GM08714 (cell line): ENCODE measurements around the gene SLC22A23.

Source experiments
- H3K4me3 ChIP-seq: fragments of 200-500 bp; sonication (Bioruptor generic); 2 replicates; pipeline ENCODE4 v1.5.1; 2014; ENCODE audit warnings: mild to moderate bottlenecking, low read length, inconsistent platforms
- ZNF274 ChIP-seq: IDR thresholded peaks from 2 replicates; pipeline ENCODE4 v1.6.1; 2012; ENCODE audit warnings: mild to moderate bottlenecking, low read depth, low read length

The SLC22A23 gene

GRCh38 chr6:3425574-3425973 lies 31.3 kb downstream of the SLC22A23 start:
- no peak overlapping the region for H3K4me3 ChIP-seq
- no peak for TF ChIP-seq ZNF274

- no peak overlapping the region for H3K4me3 ChIP-seq
- no peak for TF ChIP-seq ZNF274
Measured at GRCh38 chr6:3424185-3424927, 32.5 kb downstream of the SLC22A23 start.

- H3K4me3 ChIP-seq, result no peak overlapping the region
- no peak for TF ChIP-seq ZNF274
Measured at GRCh38 chr6:3423439-3424184, 33.2 kb downstream of the SLC22A23 start.

- no peak overlapping the region for H3K4me3 ChIP-seq
- TF ChIP-seq ZNF274, result no peak
Measured at GRCh38 chr6:3422435-3423070, 34.3 kb downstream of the SLC22A23 start.

- H3K4me3 ChIP-seq, result no peak overlapping the region
- no peak for TF ChIP-seq ZNF274
Measured at GRCh38 chr6:3421791-3422434, 34.9 kb downstream of the SLC22A23 start.

DNA sequence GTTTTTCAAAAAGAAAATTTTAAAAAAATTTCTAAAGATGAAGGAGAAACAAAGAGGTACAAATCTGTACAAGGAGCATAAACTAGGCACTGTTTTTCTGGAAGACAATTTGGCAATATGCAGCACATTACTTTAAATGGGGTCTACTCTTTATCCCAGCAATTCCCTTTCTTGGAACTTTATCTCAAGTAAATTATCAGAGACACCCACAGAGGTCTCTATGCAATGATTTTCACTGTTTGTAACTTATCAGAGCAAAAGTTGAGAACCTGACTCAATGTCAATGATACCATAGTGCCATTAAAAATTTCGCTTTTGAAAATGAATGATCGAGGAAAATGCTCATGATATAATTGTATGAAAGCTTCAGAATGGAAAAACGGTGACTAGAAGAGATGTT lies 35.7 kb downstream of the SLC22A23 start:
- no peak overlapping the region for H3K4me3 ChIP-seq
- TF ChIP-seq ZNF274, result no peak

DNA sequence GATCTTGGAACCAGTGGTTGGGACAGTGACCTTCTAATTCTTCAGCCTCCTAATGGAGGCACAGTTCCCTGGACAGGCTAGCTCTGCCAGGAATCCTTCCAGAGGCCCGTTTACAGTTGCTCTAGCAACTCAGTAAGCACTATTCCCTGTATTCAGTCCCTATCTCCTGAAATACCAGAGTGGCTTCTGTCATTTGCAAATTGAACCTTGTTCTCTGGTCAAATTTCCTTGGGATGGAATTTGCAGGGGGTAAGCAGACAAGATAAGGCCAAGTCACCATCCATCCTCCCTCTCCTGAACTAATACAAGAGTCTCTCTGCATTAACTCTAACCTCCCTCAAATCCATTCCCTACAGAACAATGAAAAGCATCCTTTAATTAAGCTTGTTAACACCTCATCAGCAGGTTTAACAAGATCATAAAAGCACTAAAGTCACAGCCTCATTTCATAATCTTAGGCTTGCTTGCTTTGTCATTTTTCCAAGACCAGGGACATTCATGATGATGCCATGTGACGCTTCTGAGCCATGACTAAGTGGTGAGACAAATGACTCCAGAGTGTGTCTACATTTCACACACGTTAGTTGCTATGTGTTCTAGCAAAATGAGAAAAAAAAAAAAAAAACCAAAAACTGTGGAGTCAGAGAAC lies 37.1 kb downstream of the SLC22A23 start:
- no peak for TF ChIP-seq ZNF274

DNA sequence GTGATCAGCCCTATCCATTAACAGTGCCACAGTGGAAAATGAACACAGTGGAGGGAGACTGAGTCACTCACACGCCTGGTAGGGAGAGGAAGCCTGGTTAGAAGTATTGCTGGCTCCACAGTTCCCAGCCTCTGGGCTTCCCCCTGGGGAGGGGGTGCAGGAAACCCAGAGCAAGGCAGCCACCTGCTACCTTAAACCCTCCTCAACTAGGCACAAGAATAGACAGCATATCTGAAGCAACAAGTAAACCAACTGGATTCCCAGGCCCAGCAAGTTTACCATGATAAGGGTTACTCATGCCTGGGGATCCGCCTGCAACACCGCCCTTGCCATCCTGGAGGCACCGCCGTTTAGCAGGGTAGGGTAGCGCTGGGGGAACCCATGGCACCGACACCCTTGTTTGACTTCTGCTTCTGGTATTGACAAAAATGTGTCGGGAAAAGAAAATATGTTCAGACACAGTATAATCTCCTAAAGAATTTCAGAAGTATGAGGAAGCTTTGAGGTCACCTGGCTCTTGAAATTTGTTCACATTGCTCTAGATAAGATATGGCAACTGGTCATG lies 38.3 kb downstream of the SLC22A23 start:
- no peak for TF ChIP-seq ZNF274

More for the DNA sequence above, 37.1 kb downstream of the SLC22A23 start:
- H3K4me3 ChIP-seq, result no peak overlapping the region

GRCh38 chr6:3417473-3417872 lies 39.4 kb downstream of the SLC22A23 start:
- no peak overlapping the region for H3K4me3 ChIP-seq
- TF ChIP-seq ZNF274, result no peak

More for the DNA sequence above, 38.3 kb downstream of the SLC22A23 start:
- no peak overlapping the region for H3K4me3 ChIP-seq

GRCh38 chr6:3415490-3415889 lies 41.4 kb downstream of the SLC22A23 start:
- H3K4me3 ChIP-seq, result no peak overlapping the region
- no peak for TF ChIP-seq ZNF274

- TF ChIP-seq ZNF274, result no peak
Measured at GRCh38 chr6:3415082-3415453, 41.8 kb downstream of the SLC22A23 start.

DNA sequence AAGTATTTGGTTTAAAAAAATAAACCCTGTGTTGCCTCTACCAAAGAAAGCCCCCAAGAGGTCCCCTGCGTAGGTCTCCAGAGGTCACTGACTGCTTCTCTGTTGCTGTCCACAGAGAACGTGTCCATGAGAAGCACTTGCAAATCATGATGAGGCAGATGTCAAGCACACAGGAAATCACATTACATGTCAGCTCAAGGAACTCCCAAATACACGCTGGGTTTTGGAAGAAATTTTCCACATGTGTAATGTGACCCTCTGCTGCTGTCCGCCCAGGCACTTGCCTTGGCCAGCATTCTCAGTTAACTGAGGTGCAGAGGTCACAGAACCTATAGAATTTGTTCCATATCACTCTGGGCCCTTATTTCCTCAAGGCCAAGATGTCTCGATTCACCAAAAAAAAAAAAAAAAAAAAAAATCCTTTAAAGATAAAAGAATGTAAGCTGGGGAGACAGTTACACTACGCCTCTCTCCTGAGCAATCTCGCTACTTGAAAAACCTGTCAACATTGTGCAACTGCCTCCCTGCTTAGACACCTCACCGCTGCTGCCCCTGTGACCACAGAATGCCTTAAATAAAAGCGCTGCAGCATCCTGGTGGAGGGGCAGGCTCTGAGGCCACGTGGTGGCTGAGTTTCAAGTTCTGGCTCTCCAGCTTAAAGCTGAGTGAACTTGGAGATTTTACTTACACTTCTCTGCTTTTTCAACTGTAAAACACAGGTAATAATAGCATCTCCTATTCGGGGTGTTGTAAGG lies 42.3 kb downstream of the SLC22A23 start:
- no peak overlapping the region for H3K4me3 ChIP-seq
- TF ChIP-seq ZNF274, result no peak

More at GRCh38 chr6:3415082-3415453, 41.8 kb downstream of the SLC22A23 start:
- no peak overlapping the region for H3K4me3 ChIP-seq

DNA sequence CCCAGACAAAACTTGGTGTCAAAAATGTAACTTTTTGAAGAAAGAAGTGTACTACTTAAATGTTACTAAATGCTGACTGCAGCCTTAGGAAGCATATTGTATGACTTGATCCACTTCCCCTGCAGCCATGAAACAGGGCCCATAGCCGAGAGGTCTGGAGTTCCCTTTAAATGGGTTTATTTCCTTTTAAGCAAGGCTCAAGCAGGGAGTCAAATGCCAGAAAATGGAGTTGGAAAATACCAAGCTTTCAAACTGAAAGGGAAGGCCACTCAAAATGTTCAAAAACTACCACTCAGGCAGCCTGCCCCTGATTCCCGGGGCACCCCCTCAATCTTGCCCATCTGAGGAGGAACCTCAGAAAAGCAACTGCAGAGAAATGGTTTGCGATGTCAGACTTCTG lies 43.3 kb downstream of the SLC22A23 start:
- H3K4me3 ChIP-seq, result no peak overlapping the region
- no peak for TF ChIP-seq ZNF274
